K562 (cell line): ENCODE data around the gene DENND1A. TPM values are rescaled to one million over a fixed set of nuclear protein-coding genes. Genes with fewer than 3 reads are reported as not detected.
A peak's percentile ranks its signal among the peaks of the same experiment; 100 is the strongest.

Experiments
- BACH1 ChIP-seq: fragments of 200-800 bp; sonication (Bioruptor generic); IDR thresholded peaks from 2 replicates; pipeline ENCODE4 v1.6.1; 2016; ENCODE audit warnings: missing genetic modification characterization, missing compliant biosample characterization
- CC2D1A ChIP-seq: fragments of 450-650 bp; IDR thresholded peaks from 2 replicates; pipeline ENCODE4 v1.6.1; 2017; ENCODE audit warnings: mild to moderate bottlenecking
- DPF2 ChIP-seq: fragments of 450-650 bp; IDR thresholded peaks from 2 replicates; pipeline ENCODE4 v1.6.1; 2016
- EGR1 ChIP-seq: fragments of 450-650 bp; conservative IDR thresholded peaks from 2 replicates; pipeline ENCODE4 v1.6.1; 2017; ENCODE audit warnings: mild to moderate bottlenecking
- EP400 ChIP-seq: fragments of 450-650 bp; IDR thresholded peaks from 2 replicates; pipeline ENCODE4 v1.6.1; 2017; ENCODE audit warnings: antibody characterized with exemption, mild to moderate bottlenecking, moderate library complexity
- ETV5 ChIP-seq: sonication (generic); formaldehyde crosslinking; IDR thresholded peaks from 2 replicates; pipeline ENCODE4 v1.4.0; 2020; ENCODE audit warnings: low read depth, mild to moderate bottlenecking, missing genetic modification reagents
- GABPB1 ChIP-seq: sonication (generic); formaldehyde crosslinking; IDR thresholded peaks from 2 replicates; pipeline ENCODE4 v1.8.0; 2022; ENCODE audit warnings: mild to moderate bottlenecking, missing genetic modification reagents
- HBP1 ChIP-seq: fragments of 450-650 bp; formaldehyde crosslinking; IDR thresholded peaks from 2 replicates; pipeline ENCODE4 v1.4.0; 2022; ENCODE audit warnings: missing genetic modification characterization
- KDM5B ChIP-seq: fragments of 200-600 bp; sonication (generic); IDR thresholded peaks from 2 replicates; pipeline ENCODE4 v1.6.1; 2012; ENCODE audit warnings: low read depth, mild to moderate bottlenecking, moderate library complexity, low read length, control low read depth, inconsistent platforms; ENCODE audit not compliant: insufficient replicate concordance
- KLF6 ChIP-seq: fragments of 250-450 bp; sonication (Bioruptor Pico); IDR thresholded peaks from 2 replicates; pipeline ENCODE4 v1.4.0; 2020; ENCODE audit warnings: mild to moderate bottlenecking, moderate library complexity, borderline replicate concordance
- L3MBTL2 ChIP-seq: fragments of 450-650 bp; IDR thresholded peaks from 2 replicates; pipeline ENCODE4 v1.6.1; 2016; ENCODE audit warnings: mild to moderate bottlenecking, moderate library complexity
- NCOR1 ChIP-seq: fragments of 450-650 bp; IDR thresholded peaks from 2 replicates; pipeline ENCODE4 v1.6.1; 2016; ENCODE audit warnings: mild to moderate bottlenecking, moderate library complexity
- NFXL1 ChIP-seq: fragments of 450-650 bp; formaldehyde crosslinking; IDR thresholded peaks from 2 replicates; pipeline ENCODE4 v1.4.0; 2021; ENCODE audit warnings: mild to moderate bottlenecking
- PKNOX1 ChIP-seq: fragments of 450-650 bp; IDR thresholded peaks from 2 replicates; pipeline ENCODE4 v1.6.1; 2016
- POLR2B ChIP-seq: fragments of 450-650 bp; IDR thresholded peaks from 2 replicates; pipeline ENCODE4 v1.6.1; 2018; ENCODE audit warnings: low read depth; ENCODE audit not compliant: partially characterized antibody
- PYGO2 ChIP-seq: fragments of 450-650 bp; IDR thresholded peaks from 2 replicates; pipeline ENCODE4 v1.6.1; 2016; ENCODE audit warnings: mild to moderate bottlenecking, missing genetic modification characterization, moderate library complexity, missing compliant biosample characterization
- RBM14 ChIP-seq: fragments of 200-400 bp; formaldehyde crosslinking; IDR thresholded peaks from 2 replicates; pipeline ENCODE4 v1.6.1; 2018; ENCODE audit warnings: low read depth, mild to moderate bottlenecking, low read length, moderate library complexity, borderline replicate concordance; ENCODE audit not compliant: insufficient read depth
- RBM25 ChIP-seq: fragments of 200-400 bp; formaldehyde crosslinking; IDR thresholded peaks from 2 replicates; pipeline ENCODE4 v1.6.1; 2018; ENCODE audit warnings: low read length, low read depth, moderate library complexity; ENCODE audit not compliant: severe bottlenecking
- RNF2 ChIP-seq: sonication (generic); IDR thresholded peaks from 2 replicates; pipeline ENCODE4 v1.6.1; 2016
- SIN3A ChIP-seq, 2 experiments: fragments of 150-350 bp in 1 of 2; IDR thresholded peaks; 2 replicates each; pipeline ENCODE4 v1.6.1; 2011 to 2016; ENCODE audit warnings: borderline replicate concordance in 2 of 2, low read depth in 2 of 2, low read length in 2 of 2, mild to moderate bottlenecking in 2 of 2, moderate library complexity in 2 of 2; ENCODE audit not compliant: control insufficient read depth in 1 of 2
- SMARCE1 ChIP-seq: fragments of 450-650 bp; IDR thresholded peaks from 2 replicates; pipeline ENCODE4 v1.7.1; 2016; ENCODE audit warnings: mild to moderate bottlenecking
- TARDBP ChIP-seq: fragments of 450-650 bp; IDR thresholded peaks from 2 replicates; pipeline ENCODE4 v1.6.1; 2016
- TCFL5 ChIP-seq: fragments of 250-450 bp; sonication (Bioruptor Pico); conservative IDR thresholded peaks from 2 replicates; pipeline ENCODE4 v1.6.1; 2021; ENCODE audit warnings: mild to moderate bottlenecking, moderate library complexity, matching md5 sums
- WHSC1 ChIP-seq: IDR thresholded peaks from one replicate; pipeline ENCODE4 v1.6.1; 2012; ENCODE audit warnings: low read length, control low read depth, inconsistent platforms
- ZNF311 ChIP-seq: fragments of 250-450 bp; sonication (Bioruptor Pico); IDR thresholded peaks from 2 replicates; pipeline ENCODE4 v1.4.0; 2020; ENCODE audit warnings: mild to moderate bottlenecking, moderate library complexity
- ZNF717 ChIP-seq: fragments of 250-450 bp; sonication (Bioruptor Pico); IDR thresholded peaks from 2 replicates; pipeline ENCODE4 v1.5.0; 2021
- polyA plus RNA-seq, 8 experiments: library from polyadenylated mRNA; depleted of rRNA in 4 of 8; stranded (reverse) in 5 of 8; unstranded in 3 of 8; fragments of >200 nt; fragmentation: Nextera tagmentation in 2 of 8; fragmentation: Illumina TruSeq in 1 of 8; extraction: Ambion mirVana in 2 of 8; extraction: Trizol in 1 of 8; gene quantifications; 2 replicates each; pipeline versions ENCODE4 v1.2.1 to v1.2.3, GENCODE V29; 2011 to 2014; ENCODE audit warnings: inconsistent platforms in 1 of 8, missing spikeins in 1 of 8
- total RNA-seq, 7 experiments: library from RNA; depleted of rRNA in 6 of 7; stranded (reverse); fragments of >200 nt in 6 of 7; fragmentation: Illumina TruSeq in 2 of 7; extraction: Trizol in 2 of 7; gene quantifications; 2 replicates each; pipeline versions ENCODE4 v1.2.1 to v1.2.3, GENCODE V29; 2011 to 2021; ENCODE audit warnings: low replicate concordance in 1 of 7
- TF ChIP-seq, protein P1 (sequence below): IDR thresholded peaks from 2 replicates; pipeline ENCODE4 v1.6.1; 2011; ENCODE audit not compliant: insufficient read length; ENCODE audit errors: extremely low read depth

The DENND1A gene
- total and polyA plus RNA-seq, 9 of the 15 experiments (the other 6 are each of a cell fraction or from before 2014, with no cell fraction given), result 7.6 to 29.5 (median 15.7) TPM

DNA sequence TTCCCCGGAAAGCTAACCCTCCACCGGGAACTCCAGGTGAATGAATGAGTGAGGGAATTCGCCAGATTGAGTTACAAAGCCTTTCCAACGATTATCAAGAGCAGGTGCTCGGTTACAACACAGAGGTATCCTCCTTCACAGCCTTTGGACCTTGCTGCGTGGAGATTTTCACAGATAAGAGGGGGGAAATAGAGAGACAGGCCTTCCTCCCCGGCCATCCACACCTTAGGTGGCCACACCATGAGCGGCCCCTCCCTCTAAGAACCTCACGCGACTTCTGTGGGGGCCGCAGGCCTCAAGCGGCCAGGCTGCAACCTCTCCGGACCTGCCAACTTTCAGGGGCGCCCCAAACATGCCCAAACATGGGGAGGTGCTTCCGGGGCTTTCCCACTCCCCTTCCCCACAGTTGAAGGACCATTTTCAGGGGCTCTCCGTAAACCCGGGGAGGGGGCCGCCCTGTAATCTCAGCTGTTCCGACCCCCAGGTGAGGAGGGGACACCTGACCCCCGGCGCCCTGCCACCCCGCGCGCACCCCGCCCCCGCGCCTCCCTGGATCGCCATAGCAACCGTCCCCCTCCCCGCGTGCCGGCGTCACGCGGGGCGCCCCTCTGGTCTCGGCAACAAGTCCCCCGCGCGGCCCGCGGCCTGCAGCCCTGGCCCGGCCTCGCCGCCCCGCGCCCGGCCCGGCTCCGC lies 603 bp downstream of the DENND1A start (continued):
- TF ChIP-seq CC2D1A, result no peak
- TF ChIP-seq, protein P1, sequence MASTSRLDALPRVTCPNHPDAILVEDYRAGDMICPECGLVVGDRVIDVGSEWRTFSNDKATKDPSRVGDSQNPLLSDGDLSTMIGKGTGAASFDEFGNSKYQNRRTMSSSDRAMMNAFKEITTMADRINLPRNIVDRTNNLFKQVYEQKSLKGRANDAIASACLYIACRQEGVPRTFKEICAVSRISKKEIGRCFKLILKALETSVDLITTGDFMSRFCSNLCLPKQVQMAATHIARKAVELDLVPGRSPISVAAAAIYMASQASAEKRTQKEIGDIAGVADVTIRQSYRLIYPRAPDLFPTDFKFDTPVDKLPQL, result no peak
- TF ChIP-seq POLR2B, result no peak
- TF ChIP-seq ZNF717, result no peak
- TF ChIP-seq ETV5 (CRISPR knock-in tag), result no peak
- no peak for TF ChIP-seq ZNF311 (CRISPR knock-in tag)
- no peak for TF ChIP-seq RNF2
- TF ChIP-seq GABPB1, result no peak
- TF ChIP-seq PKNOX1, result no peak
- TF ChIP-seq L3MBTL2, result peak; percentile 46
- TF ChIP-seq EP400, result peak; percentile 39
- TF ChIP-seq RBM14, result no peak
- 0 out of 2 replicates have a peak, but pooled peaks have one; percentile 32 for TF ChIP-seq DPF2
- TF ChIP-seq HBP1 (CRISPR knock-in tag), result no peak
- TF ChIP-seq TCFL5 (CRISPR knock-in tag), result no peak
- no peak for TF ChIP-seq SMARCE1
- TF ChIP-seq EGR1, result peak; percentile 53
- TF ChIP-seq NFXL1 (CRISPR knock-in tag), result no peak
- no peak for TF ChIP-seq SIN3A (IDR thresholded peaks at IDR 0.05; ENCODE audit: borderline replicate concordance in 2 of 2, control insufficient read depth in 1 of 2, low read depth in 2 of 2, low read length in 2 of 2)
- no peak for TF ChIP-seq KDM5B
- TF ChIP-seq NCOR1, result no peak
- no peak for TF ChIP-seq PYGO2 (tag)
- no peak for TF ChIP-seq KLF6 (CRISPR knock-in tag)
- no peak for TF ChIP-seq BACH1 (tag)
- TF ChIP-seq TARDBP, result no peak
- TF ChIP-seq WHSC1, result no peak
- no peak for TF ChIP-seq RBM25
